ENCODE measurements around the gene PPY. TPM values are rescaled to one million over a fixed set of nuclear protein-coding genes. Genes with fewer than 3 reads are reported as not detected.

The PPY gene
- polyA plus RNA-seq, 1 donor from 2014 or later: not detected

DNA sequence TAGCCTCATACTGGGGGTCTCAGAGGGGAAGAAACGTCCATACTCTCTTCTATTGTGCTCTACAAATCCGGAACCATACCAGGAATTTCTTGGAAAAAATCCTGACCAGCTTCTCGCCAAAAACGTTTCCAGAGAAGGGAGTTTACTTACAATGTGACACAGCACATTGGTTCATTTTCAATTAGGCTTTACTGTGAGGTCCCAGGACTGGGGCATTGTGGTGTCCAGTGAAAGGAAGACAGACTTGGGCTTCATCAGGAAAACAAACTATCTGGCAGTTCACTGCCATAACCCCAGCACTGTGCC, 49.7 kb downstream of the PPY start:
- H3K36me3 Mint-ChIP-seq: peaks cover 3% of the 10 kb centered on the region
- H3K27me3 Mint-ChIP-seq: peaks cover 16% of the 10 kb centered on the region
- no peak overlapping the region for H3K27ac Mint-ChIP-seq
- no peaks in the 10 kb centered on the region for H3K9me3 Mint-ChIP-seq
- no peak overlapping the region for H3K4me3 Mint-ChIP-seq
- H3K4me1 Mint-ChIP-seq: no peaks in the 10 kb centered on the region

DNA sequence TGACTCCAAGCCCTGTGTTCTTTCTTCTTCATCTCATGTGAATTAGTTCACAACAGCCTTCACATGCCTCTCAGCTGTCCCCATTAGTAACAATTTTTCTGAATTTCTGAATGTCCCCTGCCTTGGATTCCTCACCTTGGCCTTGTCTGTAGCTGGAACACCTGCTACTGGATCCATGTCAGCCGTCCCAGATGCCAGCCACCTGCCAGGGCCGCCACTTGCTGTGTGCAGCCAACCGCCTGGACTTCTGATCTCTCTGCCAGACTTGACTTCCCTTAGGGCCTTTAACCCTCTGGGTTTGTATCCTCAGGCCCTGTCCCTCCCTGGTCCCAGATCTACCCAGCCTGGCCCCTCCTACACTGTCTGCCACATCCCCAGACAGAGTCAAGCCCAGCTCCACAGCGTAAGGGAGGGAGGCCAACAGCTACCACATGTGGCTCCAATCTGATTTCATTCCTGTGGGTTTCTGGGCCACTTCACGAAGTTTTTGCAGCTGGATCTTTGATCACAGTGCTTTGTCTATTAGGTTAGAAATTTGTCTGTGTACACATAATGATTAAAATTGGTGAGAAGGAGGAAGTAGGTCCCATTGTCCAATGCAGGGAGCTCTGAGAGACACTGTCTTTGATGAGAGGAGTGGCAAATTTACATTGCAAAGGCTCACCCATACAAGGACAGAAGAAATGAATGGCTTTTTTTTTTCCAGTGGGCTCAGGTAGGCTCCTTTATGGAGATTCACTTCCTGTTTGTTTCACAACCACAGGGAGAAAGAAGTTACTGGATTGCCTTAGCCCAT, 50.2 kb downstream of the PPY start:
- Mint-ChIP-seq H3K9me3 (no peaks in the 10 kb centered on the region), H3K4me3 (no peak overlapping the region), H3K27me3 (peaks cover 10% of the 10 kb centered on the region), H3K36me3 (peaks cover 3% of the 10 kb centered on the region), H3K4me1 (no peaks in the 10 kb centered on the region), H3K27ac (no peak overlapping the region)

Other genes with a start within 250 kb of the PPY start
- gene SOST, start 183.7 kb downstream of the PPY start, polyA plus RNA-seq: not detected
- 10.5 TPM for gene DUSP3, start 163.5 kb downstream of the PPY start, polyA plus RNA-seq
- not detected for gene CFAP97D1, start 162.0 kb downstream of the PPY start, polyA plus RNA-seq
- not detected for gene MPP3, start 109.3 kb downstream of the PPY start, polyA plus RNA-seq
- not detected for gene CD300LG, start 95.3 kb downstream of the PPY start, polyA plus RNA-seq
- 0.18 TPM for gene MPP2, start 34.9 kb downstream of the PPY start, polyA plus RNA-seq
- not detected for gene PYY, start 11.5 kb upstream of the PPY start, polyA plus RNA-seq
- 0.64 TPM for gene NAGS, start 62.1 kb upstream of the PPY start, polyA plus RNA-seq
- 24.6 TPM for gene TMEM101, start 72.5 kb upstream of the PPY start, polyA plus RNA-seq
- gene LSM12, start 124.2 kb upstream of the PPY start, polyA plus RNA-seq: 73.4 TPM
- gene G6PC3, start 128.3 kb upstream of the PPY start, polyA plus RNA-seq: 22.5 TPM
- 49.5 TPM for gene HDAC5, start 181.2 kb upstream of the PPY start, polyA plus RNA-seq
- 0.24 TPM for gene HROB, start 199.5 kb upstream of the PPY start, polyA plus RNA-seq
- not detected for gene ASB16, start 228.2 kb upstream of the PPY start, polyA plus RNA-seq
- 43.0 TPM for gene TMUB2, start 244.5 kb upstream of the PPY start, polyA plus RNA-seq

Measured in IgD-negative memory B cell (primary cell).